Endothelial cell of umbilical vein (primary cell): Measurements from ENCODE around the gene VSIG10.

Experiments
- EZH2 ChIP-seq: IDR thresholded peaks from 2 replicates; pipeline ENCODE4 v1.6.1; 2012; ENCODE audit warnings: borderline replicate concordance, low read depth, mild to moderate bottlenecking, moderate library complexity, low read length, inconsistent platforms; ENCODE audit not compliant: severe bottlenecking
- POLR2A ChIP-seq: IDR thresholded peaks from 2 replicates; pipeline ENCODE4 v1.6.1; 2012; ENCODE audit warnings: low read depth, mild to moderate bottlenecking, control low read depth, low read length
- TF ChIP-seq, protein P1 (sequence below), 2 donors: IDR thresholded peaks; 1 replicate in 1 of 2; 2 replicates in 1 of 2; pipeline ENCODE4 v1.5.1; 2011; ENCODE audit warnings: low read length in 2 of 2, mild to moderate bottlenecking in 2 of 2, moderate library complexity in 2 of 2, control low read depth in 1 of 2, inconsistent platforms in 1 of 2, low read depth in 1 of 2; ENCODE audit not compliant: insufficient read depth in 1 of 2; ENCODE audit errors: extremely low read depth in 1 of 2

DNA sequence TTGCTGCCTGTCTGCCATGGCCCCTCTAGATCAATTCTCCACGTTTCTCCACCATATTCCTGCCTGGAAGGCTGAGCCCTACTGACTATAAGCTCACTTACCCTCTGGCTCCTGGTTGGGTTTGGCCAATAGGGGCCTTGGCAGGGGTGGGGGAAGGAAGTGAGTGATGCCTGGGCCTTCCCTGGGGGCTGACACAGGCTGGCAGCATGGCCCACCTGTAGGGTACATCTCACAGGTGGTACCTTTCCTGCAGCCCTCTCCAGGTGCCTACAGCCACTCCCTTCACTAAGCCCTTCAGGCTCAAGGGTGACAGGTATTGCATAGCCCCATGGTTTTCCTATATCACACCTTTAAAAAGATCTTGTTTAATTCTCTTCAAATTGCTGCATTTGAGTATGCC lies 83.8 kb downstream of the VSIG10 start:
- TF ChIP-seq, protein P1, sequence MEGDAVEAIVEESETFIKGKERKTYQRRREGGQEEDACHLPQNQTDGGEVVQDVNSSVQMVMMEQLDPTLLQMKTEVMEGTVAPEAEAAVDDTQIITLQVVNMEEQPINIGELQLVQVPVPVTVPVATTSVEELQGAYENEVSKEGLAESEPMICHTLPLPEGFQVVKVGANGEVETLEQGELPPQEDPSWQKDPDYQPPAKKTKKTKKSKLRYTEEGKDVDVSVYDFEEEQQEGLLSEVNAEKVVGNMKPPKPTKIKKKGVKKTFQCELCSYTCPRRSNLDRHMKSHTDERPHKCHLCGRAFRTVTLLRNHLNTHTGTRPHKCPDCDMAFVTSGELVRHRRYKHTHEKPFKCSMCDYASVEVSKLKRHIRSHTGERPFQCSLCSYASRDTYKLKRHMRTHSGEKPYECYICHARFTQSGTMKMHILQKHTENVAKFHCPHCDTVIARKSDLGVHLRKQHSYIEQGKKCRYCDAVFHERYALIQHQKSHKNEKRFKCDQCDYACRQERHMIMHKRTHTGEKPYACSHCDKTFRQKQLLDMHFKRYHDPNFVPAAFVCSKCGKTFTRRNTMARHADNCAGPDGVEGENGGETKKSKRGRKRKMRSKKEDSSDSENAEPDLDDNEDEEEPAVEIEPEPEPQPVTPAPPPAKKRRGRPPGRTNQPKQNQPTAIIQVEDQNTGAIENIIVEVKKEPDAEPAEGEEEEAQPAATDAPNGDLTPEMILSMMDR (IDR thresholded peaks at IDR 0.05; ENCODE audit: extremely low read depth in 1 of 2, insufficient read depth in 1 of 2, low read depth in 1 of 2, low read length in 2 of 2), result no peak
- no peak for TF ChIP-seq EZH2
- TF ChIP-seq POLR2A, result no peak
